GM10248 (cell line): ENCODE results near the gene HSDL2.
"Not testable (repeated sequence)": the region's sequence is repeated elsewhere in the genome, so short reads cannot be mapped to it uniquely, and the experiment has no call there.

ENCODE experiments used
- CTCF ChIA-PET: fragments of 300-600 bp; sonication (Branson Sonifier 250); formaldehyde crosslinking; extraction: SDS; loops from one replicate; lab custom pipeline; 2021; ENCODE audit warnings: antibody characterized with exemption; lab: Yijun Ruan, JAX
- POLR2A ChIA-PET: fragments of 350-650 bp; sonication (Branson Sonifier 250); formaldehyde crosslinking; extraction: SDS; loops from one replicate; lab custom pipeline; 2020; ENCODE audit warnings: antibody characterized with exemption; lab: Yijun Ruan, JAX
- DNase-seq: peaks from one replicate; pipeline ENCODE4 v3.0.0; 2012; ENCODE audit errors: extremely low spot score
- TF ChIP-seq, protein P1 (sequence below): IDR thresholded peaks from 2 replicates; pipeline ENCODE4 v1.5.1; 2012; ENCODE audit warnings: mild to moderate bottlenecking, low read depth; ENCODE audit errors: extremely low read depth, missing control alignments, control extremely low read depth

HSDL2 gene

GRCh38 chr9:112371060-112371459 is 8.8 kb upstream of the HSDL2 start:
- ChIA-PET POLR2A (no interaction called here), CTCF (interaction anchor here (0.9 to 2.2 kb wide), 3 partner anchors 9 to 273 kb away, joined by 3 to 15 read pairs (median 7); no protein-coding TSS in a partner anchor)
- TF ChIP-seq, protein P1, sequence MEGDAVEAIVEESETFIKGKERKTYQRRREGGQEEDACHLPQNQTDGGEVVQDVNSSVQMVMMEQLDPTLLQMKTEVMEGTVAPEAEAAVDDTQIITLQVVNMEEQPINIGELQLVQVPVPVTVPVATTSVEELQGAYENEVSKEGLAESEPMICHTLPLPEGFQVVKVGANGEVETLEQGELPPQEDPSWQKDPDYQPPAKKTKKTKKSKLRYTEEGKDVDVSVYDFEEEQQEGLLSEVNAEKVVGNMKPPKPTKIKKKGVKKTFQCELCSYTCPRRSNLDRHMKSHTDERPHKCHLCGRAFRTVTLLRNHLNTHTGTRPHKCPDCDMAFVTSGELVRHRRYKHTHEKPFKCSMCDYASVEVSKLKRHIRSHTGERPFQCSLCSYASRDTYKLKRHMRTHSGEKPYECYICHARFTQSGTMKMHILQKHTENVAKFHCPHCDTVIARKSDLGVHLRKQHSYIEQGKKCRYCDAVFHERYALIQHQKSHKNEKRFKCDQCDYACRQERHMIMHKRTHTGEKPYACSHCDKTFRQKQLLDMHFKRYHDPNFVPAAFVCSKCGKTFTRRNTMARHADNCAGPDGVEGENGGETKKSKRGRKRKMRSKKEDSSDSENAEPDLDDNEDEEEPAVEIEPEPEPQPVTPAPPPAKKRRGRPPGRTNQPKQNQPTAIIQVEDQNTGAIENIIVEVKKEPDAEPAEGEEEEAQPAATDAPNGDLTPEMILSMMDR: no peak
- DNase-seq: no peak

DNA sequence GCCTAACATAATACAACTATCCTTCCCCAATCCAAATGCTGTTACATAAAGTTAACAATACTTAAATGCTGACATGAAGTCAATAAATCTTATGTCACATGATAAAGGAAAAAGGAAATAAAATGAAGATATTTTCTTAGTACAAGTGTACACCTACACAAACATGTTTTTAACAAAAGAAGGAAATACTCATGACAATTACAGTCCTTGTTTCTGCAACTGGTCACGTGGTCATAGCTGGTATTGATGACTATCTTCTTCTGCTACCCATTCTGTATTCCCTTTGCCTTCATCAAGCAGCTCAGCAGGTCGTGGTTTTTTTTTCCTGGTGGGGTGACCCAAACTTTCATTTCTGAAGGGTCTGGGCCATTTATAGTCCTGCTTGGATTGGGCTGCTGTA is 6.2 kb upstream of the HSDL2 start:
- DNase-seq, POLR2A ChIA-PET: not testable (repeated sequence)
- CTCF ChIA-PET: interaction anchor here (1.6 kb wide), 1 partner anchor 276 kb away, joined by 3 read pairs; no protein-coding TSS in a partner anchor

DNA sequence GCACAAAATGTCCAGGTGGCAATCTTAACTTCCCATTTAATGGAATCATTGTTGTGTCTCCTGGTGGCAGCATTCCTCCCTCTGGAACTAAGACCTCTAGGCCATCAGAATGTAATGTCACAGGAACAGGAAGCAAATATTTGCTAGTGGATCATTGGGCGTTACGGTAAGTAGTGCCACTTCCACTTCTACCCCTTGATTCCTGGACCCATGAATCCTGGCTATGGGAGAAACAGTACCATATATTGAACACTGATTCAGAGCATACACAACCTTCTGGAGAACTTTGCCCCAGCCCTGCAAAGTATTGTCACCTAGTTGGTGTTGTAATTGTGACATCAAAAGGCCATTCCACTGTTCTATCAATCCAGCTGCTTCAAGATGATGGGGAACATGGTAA is 5.7 kb upstream of the HSDL2 start:
- POLR2A ChIA-PET, DNase-seq: not testable (repeated sequence)
- CTCF ChIA-PET: interaction anchor here (1.6 kb wide), 1 partner anchor 277 kb away, joined by 3 read pairs; no protein-coding TSS in a partner anchor

DNA sequence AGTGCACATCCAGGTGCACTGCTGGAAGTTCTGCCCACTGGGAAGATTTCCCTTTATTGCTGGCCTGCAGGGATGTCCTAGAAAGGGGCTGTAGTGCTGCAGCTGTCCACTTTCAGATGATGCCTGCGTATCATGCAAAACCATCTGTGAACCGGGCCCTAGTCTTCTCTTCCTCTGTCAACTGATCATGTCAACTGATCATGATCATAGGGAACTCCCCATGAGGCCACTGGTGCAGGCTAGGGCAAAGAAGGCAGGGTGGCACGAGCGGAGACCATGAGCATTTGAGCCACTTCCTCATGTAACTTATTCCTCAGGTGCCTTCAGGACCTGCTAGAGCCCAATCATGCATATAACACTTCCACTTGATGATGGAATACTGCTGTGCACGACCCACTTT is 4.5 kb upstream of the HSDL2 start:
- CTCF ChIA-PET: interaction anchor here (1.6 kb wide), 1 partner anchor 278 kb away, joined by 3 read pairs; no protein-coding TSS in a partner anchor
- DNase-seq: no peak
- POLR2A ChIA-PET: no interaction called here
- TF ChIP-seq, protein P1: no peak

DNA sequence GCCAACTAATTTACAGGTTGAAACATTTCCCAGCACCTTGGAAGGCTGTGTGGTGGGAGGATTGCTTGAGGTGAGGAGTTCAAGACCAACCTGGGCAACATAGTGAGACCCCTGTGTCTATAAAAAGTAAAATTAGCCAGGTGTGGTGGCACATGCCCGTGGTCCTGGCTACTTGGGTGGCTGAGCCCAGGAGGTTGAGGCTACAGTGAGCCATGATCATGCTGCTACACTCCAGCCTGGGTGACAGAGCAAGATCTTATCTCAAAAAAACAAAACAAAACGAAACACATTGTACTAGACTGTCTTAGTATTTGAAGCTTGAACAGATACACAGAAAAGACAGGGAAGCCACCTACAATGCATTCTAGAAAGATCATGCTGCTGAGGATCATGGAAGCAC is 2.8 kb upstream of the HSDL2 start:
- ChIA-PET CTCF (interaction anchor here (0.8 to 4.8 kb wide), 3 partner anchors 16 to 279 kb away, joined by 3 to 36 read pairs (median 10); no protein-coding TSS in a partner anchor), POLR2A (no interaction called here)
- TF ChIP-seq, protein P1: no peak
- no peak for DNase-seq

GRCh38 chr9:112377684-112378327 is 2.1 kb upstream of the HSDL2 start:
- CTCF ChIA-PET: interaction anchor here (2.1 to 4.8 kb wide), 2 partner anchors 16 to 280 kb away, joined by 10 to 36 read pairs; no protein-coding TSS in a partner anchor
- TF ChIP-seq, protein P1: no peak
- POLR2A ChIA-PET: no interaction called here
- no peak for DNase-seq

DNA sequence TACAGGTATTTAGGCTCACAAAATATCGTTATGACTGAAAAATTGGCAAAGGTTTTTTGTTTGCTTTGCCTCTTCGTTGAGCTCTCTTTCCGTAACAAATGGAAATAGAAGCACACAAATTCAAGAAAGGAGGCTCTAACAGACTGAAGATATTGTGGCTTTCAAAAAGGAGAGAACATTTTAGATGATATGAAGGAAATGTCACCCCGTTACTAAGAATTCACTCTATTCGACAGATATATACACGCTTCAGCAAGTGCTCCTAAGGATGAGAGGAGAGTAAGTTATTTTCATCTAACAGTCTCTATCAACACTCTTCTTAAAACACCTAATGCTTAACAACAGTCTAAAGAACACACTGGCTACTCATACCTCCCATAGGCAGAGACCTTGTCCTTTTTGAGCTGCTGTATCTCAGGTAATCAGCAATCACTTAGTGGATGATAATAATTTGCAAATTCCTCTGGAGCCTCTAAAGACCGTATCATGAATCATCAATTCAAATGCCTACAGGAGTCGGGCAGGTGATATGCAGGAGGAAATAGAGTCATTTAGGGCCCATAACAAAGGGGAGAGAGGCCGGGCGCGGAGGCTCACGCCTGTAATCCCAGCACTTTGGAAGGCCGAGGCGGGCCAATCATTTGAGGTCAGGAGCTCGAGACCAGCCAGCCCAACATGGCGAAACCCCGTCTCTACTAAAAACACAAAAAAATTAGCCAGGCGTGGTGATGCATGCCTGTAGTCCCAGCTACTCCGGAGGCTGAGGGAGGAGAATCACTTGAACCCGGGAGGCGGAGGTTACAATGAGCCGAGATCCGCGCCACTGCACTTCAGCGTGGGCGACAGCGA is 1.4 kb upstream of the HSDL2 start:
- no peak for DNase-seq
- TF ChIP-seq, protein P1: no peak
- ChIA-PET POLR2A (interaction anchor here (0.6 kb wide), 1 partner anchor 373 kb away, joined by 4 read pairs; no protein-coding TSS in a partner anchor), CTCF (interaction anchor here (1.1 to 4.8 kb wide), 9 partner anchors 12 to 304 kb away, joined by 3 to 36 read pairs (median 6); partner anchors contain the start of gene PTBP3)
